Activated CD4-positive, alpha-beta memory T cell treated with anti-CD3 and anti-CD28 coated beads for 36 hours (primary cell): ENCODE measurements around the gene TPP1. TPM values are rescaled to one million over a fixed set of nuclear protein-coding genes. Genes with fewer than 3 reads are reported as not detected.
A peak's percentile ranks its signal among the peaks of the same experiment; 100 is the strongest.

Source experiments
- CTCF ChIA-PET: fragments of 350-600 bp; sonication (Branson Sonifier 250); formaldehyde crosslinking; loops from one replicate; lab custom pipeline; 2021; ENCODE audit warnings: antibody characterized with exemption, inconsistent platforms; lab: Charles Lee
- POLR2A ChIA-PET: fragments of 350-600 bp; sonication (Branson Sonifier 250); formaldehyde crosslinking; loops from one replicate; lab custom pipeline; 2021; ENCODE audit warnings: antibody characterized with exemption; lab: Charles Lee
- DNase-seq: peaks from one replicate; pipeline ENCODE4 v3.0.0-alpha.2; 2020
- H3K27ac Mint-ChIP-seq: one replicate; pipeline ENCODE4 v1.8.0; 2021; ENCODE audit warnings: mixed read lengths
- H3K27me3 Mint-ChIP-seq: one replicate; pipeline ENCODE4 v1.8.0; 2021; ENCODE audit warnings: mixed read lengths
- H3K36me3 Mint-ChIP-seq: one replicate; pipeline ENCODE4 v1.8.0; 2021; ENCODE audit warnings: mixed read lengths
- H3K4me1 Mint-ChIP-seq: one replicate; pipeline ENCODE4 v1.8.0; 2021; ENCODE audit warnings: low read depth, mixed read lengths
- H3K4me3 Mint-ChIP-seq: one replicate; pipeline ENCODE4 v1.8.0; 2021; ENCODE audit warnings: mild to moderate bottlenecking, mixed read lengths
- H3K9me3 Mint-ChIP-seq: one replicate; pipeline ENCODE4 v1.8.0; 2021; ENCODE audit warnings: mixed read lengths
- intact Hi-C: fragments of 100-400 bp; cut with micrococcal nuclease; formaldehyde crosslinking; loops from one replicate; pipeline ENCODE4 v1.15.1; 2023
- total RNA-seq, 2 experiments: library from RNA; stranded (reverse); gene quantifications; one replicate each; pipeline ENCODE4 v1.2.3, GENCODE V29; 2021

The TPP1 gene
- total RNA-seq, 2 experiments from 2014 or later: 53.2 to 56.6 TPM

GRCh38 chr11:6655790-6656583 is 36.8 kb upstream of the TPP1 start, which contains the start of gene DCHS1:
Gene DCHS1 (minus strand): TSS chr11:6655809. CDS start chr11:6641613, 14,196 bp downstream.
- Mint-ChIP-seq H3K27ac (no peak within 1 kb of the TSS), H3K4me1 (no peaks in the 10 kb centered on the region), H3K9me3 (no peaks in the 10 kb centered on the region), H3K27me3 (peaks cover 3% of the 10 kb centered on the region), H3K36me3 (no peaks in the 10 kb centered on the region), H3K4me3 (peak within 1 kb of the TSS; percentile 51)
- intact Hi-C loops: no loop called here
- ChIA-PET POLR2A (no interaction called here), CTCF (no interaction called here)
- DNase-seq: peak; percentile 27

DNA sequence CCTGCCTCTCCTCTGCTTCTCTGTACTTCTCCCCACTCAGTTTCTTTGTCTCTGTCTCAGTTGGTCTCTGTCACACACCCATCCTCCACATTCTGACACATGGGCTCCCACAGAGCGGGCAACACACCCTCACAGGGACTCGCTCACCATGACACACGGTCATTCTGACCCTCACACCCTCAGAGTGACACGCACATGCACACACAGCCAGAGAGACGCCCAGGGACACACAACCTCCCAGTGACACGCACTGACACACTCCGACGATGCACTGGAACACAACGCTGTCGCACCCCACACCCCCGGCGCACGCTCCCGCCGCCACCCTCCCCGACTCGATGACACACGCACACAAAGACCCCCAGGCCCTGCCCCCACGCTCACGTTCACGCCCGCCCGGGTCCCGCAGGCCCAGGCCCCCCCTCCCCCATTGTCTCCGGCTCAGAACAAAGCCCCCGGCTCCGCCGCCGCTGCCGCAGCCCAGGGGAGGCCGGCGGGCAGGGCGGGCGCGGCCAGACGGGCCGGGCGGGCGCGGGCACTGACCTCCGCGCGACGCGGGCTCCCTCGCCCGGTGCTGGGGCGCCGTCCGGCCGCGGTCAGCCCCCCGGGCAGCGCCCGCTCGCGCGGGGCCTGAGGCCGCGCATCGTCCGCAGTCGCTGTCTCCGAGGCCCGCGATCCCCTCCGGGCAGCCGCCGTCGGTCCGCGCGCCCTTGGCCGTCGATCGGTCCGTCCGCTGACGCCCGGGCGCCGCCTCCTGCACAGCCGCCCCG is 36.0 kb upstream of the TPP1 start:
- H3K36me3 Mint-ChIP-seq: no peaks in the 10 kb centered on the region
- H3K27me3 Mint-ChIP-seq: peaks cover 3% of the 10 kb centered on the region
- no peak overlapping the region for H3K4me3 Mint-ChIP-seq
- CTCF ChIA-PET: no interaction called here
- intact Hi-C loops: no loop called here
- POLR2A ChIA-PET: no interaction called here
- DNase-seq: peak; percentile 54
- H3K9me3 Mint-ChIP-seq: no peaks in the 10 kb centered on the region
- no peaks in the 10 kb centered on the region for H3K4me1 Mint-ChIP-seq
- no peak overlapping the region for H3K27ac Mint-ChIP-seq

GRCh38 chr11:6654281-6655019 is 35.2 kb upstream of the TPP1 start:
- no peaks in the 10 kb centered on the region for H3K9me3 Mint-ChIP-seq

DNA sequence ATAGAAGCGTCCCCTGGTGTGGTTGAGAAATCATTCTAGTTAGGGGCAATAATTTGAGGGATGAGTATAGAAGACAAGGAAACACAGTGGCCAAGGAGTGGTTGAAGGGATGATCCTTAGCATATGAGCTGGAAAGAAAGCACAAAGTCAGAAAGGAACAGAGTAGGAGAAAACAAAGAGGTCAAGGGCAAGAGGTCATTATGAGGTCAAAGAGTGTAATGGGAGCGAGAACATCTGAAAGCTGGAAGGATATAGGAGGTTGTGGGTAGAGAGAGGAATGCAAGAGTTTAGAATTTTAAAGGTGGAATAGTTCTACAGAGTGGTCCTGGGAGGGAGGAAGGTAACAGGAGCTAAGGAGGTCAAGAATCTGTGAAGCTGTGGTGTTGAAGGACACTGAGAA is 34.4 kb upstream of the TPP1 start:
- no peaks in the 10 kb centered on the region for H3K36me3 Mint-ChIP-seq
- no peak overlapping the region for H3K4me3 Mint-ChIP-seq
- no peaks in the 10 kb centered on the region for H3K9me3 Mint-ChIP-seq
- intact Hi-C loops: no loop called here
- H3K27ac Mint-ChIP-seq: no peak overlapping the region
- POLR2A ChIA-PET: interaction anchor here (0.7 kb wide), 1 partner anchor 14 kb away, joined by 3 read pairs; no protein-coding TSS in a partner anchor
- peaks cover 3% of the 10 kb centered on the region for H3K27me3 Mint-ChIP-seq
- no peak for DNase-seq
- CTCF ChIA-PET: interaction anchor here (2.2 kb wide), 1 partner anchor 11 kb away, joined by 7 read pairs; no protein-coding TSS in a partner anchor
- no peaks in the 10 kb centered on the region for H3K4me1 Mint-ChIP-seq

More at GRCh38 chr11:6654281-6655019, 35.2 kb upstream of the TPP1 start:
- Mint-ChIP-seq H3K4me1 (no peaks in the 10 kb centered on the region), H3K27me3 (peaks cover 3% of the 10 kb centered on the region), H3K36me3 (no peaks in the 10 kb centered on the region), H3K27ac (no peak overlapping the region), H3K4me3 (no peak overlapping the region)
- POLR2A ChIA-PET: interaction anchor here (0.7 kb wide), 1 partner anchor 13 kb away, joined by 3 read pairs; no protein-coding TSS in a partner anchor
- CTCF ChIA-PET: no interaction called here
- intact Hi-C loops: no loop called here
- no peak for DNase-seq

- H3K4me3 Mint-ChIP-seq: no peak overlapping the region
- CTCF ChIA-PET: interaction anchor here (1.0 to 2.2 kb wide), 2 partner anchors 12 to 274 kb away, joined by 3 to 7 read pairs; no protein-coding TSS in a partner anchor
- no peaks in the 10 kb centered on the region for H3K36me3 Mint-ChIP-seq
- POLR2A ChIA-PET: no interaction called here
- no peaks in the 10 kb centered on the region for H3K4me1 Mint-ChIP-seq
- intact Hi-C loops: no loop called here
- DNase-seq: no peak
- no peak overlapping the region for H3K27ac Mint-ChIP-seq
- H3K9me3 Mint-ChIP-seq: no peaks in the 10 kb centered on the region
- peaks cover 3% of the 10 kb centered on the region for H3K27me3 Mint-ChIP-seq
Observed at GRCh38 chr11:6653097-6653496, 33.9 kb upstream of the TPP1 start.

DNA sequence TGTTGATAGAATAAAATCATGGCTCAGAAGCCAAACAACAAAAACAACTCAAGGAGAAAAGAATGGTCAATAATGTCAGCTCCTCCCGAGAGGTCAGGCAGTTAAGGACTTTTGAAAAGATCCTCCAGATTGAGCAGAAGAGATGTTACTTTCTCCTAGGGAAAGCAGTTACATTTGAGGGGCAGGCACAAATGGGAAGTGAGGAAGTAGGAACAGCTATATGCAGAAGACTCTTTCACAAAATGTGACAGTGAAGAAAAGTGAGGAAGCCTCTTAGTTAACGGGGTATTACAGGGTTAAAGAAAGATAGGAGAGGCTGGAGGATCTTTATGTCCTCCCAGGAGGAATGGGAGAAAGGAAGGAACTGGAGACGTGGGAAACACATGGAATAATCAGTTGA is 33.0 kb upstream of the TPP1 start:
- intact Hi-C loops: no loop called here
- ChIA-PET CTCF (interaction anchor here (1.0 to 2.2 kb wide), 3 partner anchors 13 to 273 kb away, joined by 3 to 7 read pairs (median 7); no protein-coding TSS in a partner anchor), POLR2A (no interaction called here)
- Mint-ChIP-seq H3K4me1 (no peaks in the 10 kb centered on the region), H3K9me3 (no peaks in the 10 kb centered on the region), H3K4me3 (no peak overlapping the region), H3K27ac (no peak overlapping the region), H3K27me3 (peaks cover 3% of the 10 kb centered on the region), H3K36me3 (no peaks in the 10 kb centered on the region)
- no peak for DNase-seq

GRCh38 chr11:6650980-6651379 is 31.8 kb upstream of the TPP1 start:
- H3K27me3 Mint-ChIP-seq: no peaks in the 10 kb centered on the region
- CTCF ChIA-PET: interaction anchor here (1.1 kb wide), 1 partner anchor 47 kb away, joined by 4 read pairs; no protein-coding TSS in a partner anchor
- no peak overlapping the region for H3K4me3 Mint-ChIP-seq
- POLR2A ChIA-PET: no interaction called here
- no peaks in the 10 kb centered on the region for H3K9me3 Mint-ChIP-seq
- no peak overlapping the region for H3K27ac Mint-ChIP-seq
- no peaks in the 10 kb centered on the region for H3K36me3 Mint-ChIP-seq
- peak; percentile 52 for DNase-seq
- no peaks in the 10 kb centered on the region for H3K4me1 Mint-ChIP-seq
- intact Hi-C loops: no loop called here

- ChIA-PET POLR2A (interaction anchor here (1.2 to 1.7 kb wide), 2 partner anchors 28 to 33 kb away, joined by 3 to 5 read pairs; partner anchors contain the start of gene MRPL17), CTCF (interaction anchor here (1.1 to 2.5 kb wide), 3 partner anchors 18 to 46 kb away, joined by 4 to 14 read pairs (median 6); partner anchors contain the start of gene MRPL17)
- DNase-seq: no peak
- Mint-ChIP-seq H3K36me3 (no peaks in the 10 kb centered on the region), H3K27ac (no peak overlapping the region), H3K27me3 (no peaks in the 10 kb centered on the region), H3K9me3 (no peaks in the 10 kb centered on the region), H3K4me1 (no peaks in the 10 kb centered on the region), H3K4me3 (no peak overlapping the region)
- intact Hi-C loops: no loop called here
Observed at GRCh38 chr11:6650104-6650503, 30.9 kb upstream of the TPP1 start.

DNA sequence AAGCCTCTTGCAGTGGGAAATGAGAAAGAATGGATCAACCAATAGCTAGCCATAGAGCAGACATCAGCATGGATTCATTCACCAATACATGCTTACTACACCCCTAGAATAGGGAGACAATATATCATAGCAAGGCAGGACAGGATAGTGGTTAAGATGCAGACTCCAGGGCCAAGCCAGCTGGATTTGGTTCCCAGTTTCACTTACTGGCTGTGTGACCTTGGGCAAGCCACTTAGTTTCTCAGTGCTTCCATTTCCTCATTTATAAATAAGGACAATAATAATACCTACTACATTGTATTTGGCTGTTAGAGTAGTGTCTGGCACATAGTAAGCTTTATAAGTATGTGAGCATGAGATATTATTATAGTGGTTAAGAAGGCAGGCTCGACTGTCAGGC is 29.3 kb upstream of the TPP1 start:
- Mint-ChIP-seq H3K27ac (no peak overlapping the region), H3K27me3 (no peaks in the 10 kb centered on the region), H3K36me3 (no peaks in the 10 kb centered on the region), H3K4me1 (no peaks in the 10 kb centered on the region), H3K9me3 (no peaks in the 10 kb centered on the region), H3K4me3 (no peak overlapping the region)
- no peak for DNase-seq
- ChIA-PET POLR2A (interaction anchor here (0.6 to 1.7 kb wide), 2 partner anchors 35 to 65 kb away, joined by 5 read pairs; partner anchors contain the start of gene MRPL17), CTCF (interaction anchor here (1.1 to 2.5 kb wide), 3 partner anchors 9 to 35 kb away, joined by 4 to 14 read pairs (median 6); partner anchors contain the start of gene MRPL17)
- intact Hi-C loops: no loop called here

- CTCF ChIA-PET: interaction anchor here (0.8 to 2.5 kb wide), 5 partner anchors 9 to 59 kb away, joined by 3 to 14 read pairs (median 7); partner anchors contain the start of gene TAF10
- no peaks in the 10 kb centered on the region for H3K27me3 Mint-ChIP-seq
Observed at GRCh38 chr11:6647836-6648235, 28.6 kb upstream of the TPP1 start.

More at GRCh38 chr11:6647836-6648235, 28.6 kb upstream of the TPP1 start:
- intact Hi-C loops: loop anchor here (2.0 kb wide), 2 partner anchors 19 to 29 kb away; partner anchors contain the start of gene TPP1
- Mint-ChIP-seq H3K4me3 (no peak overlapping the region), H3K36me3 (no peaks in the 10 kb centered on the region), H3K4me1 (no peaks in the 10 kb centered on the region), H3K9me3 (no peaks in the 10 kb centered on the region), H3K27ac (no peak overlapping the region)
- DNase-seq: no peak
- POLR2A ChIA-PET: interaction anchor here (1.0 to 1.4 kb wide), 2 partner anchors 29 to 35 kb away, joined by 3 read pairs; partner anchors contain the start of gene MRPL17
